HG03060 (cell line): Measurements from ENCODE around the gene PPP1R16B.
A peak's percentile ranks its signal among the peaks of the same experiment; 100 is the strongest.

Experiments used
- ATAC-seq: cut with Tn5 transposase; IDR thresholded peaks from one replicate; pipeline ENCODE4 v1.9.1; 2021; ENCODE audit warnings: low read depth, moderate number of reproducible peaks; ENCODE audit not compliant: unreplicated experiment

The PPP1R16B gene

DNA sequence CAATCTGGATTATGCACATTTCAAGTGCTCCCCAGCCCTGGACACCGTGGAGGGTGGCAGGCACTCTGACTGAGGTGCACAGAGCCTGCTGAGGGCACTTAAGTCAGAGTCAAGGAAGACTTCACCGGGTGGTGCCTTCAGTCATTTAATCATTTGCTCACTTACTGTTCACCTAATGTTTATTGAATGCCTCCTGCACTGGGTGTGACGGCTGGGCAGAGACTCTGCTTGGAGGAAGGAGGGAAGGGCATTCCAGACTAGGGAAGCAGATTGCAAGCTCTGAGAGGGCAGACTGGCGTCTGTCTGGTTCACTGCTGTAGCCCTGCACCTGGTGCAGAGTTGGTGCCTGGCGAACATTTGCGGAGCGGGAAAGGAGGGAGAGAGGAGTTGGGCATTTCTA is 66.5 kb downstream of the PPP1R16B start:
- no peak for ATAC-seq

DNA sequence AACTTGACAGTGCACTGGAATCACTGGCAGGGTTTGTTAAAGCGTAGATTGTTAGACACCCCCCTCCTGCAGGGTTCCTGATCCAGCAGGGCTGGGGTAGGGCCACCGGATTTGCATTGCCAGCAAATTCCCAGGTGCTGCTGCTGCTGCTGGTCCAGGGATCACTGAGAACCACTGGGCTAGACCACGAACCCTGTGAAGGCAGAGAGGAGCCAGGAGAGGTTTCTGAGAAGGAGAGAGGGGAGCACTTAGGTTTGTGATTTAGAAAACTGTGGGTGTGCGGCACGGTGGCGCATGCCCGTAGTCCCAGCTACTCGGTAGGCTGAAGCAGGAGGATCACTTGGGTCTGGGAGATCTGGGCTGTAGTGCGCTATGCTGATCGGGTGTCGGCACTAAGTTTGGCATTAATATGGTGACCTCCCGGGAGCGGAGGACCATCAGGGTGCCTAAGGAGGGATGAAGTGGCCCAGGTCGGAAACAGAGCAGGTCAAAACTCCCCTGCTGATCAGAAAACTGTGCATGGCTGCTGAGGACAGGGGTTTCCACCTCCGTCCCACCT is 67.1 kb downstream of the PPP1R16B start:
- ATAC-seq = no peak

DNA sequence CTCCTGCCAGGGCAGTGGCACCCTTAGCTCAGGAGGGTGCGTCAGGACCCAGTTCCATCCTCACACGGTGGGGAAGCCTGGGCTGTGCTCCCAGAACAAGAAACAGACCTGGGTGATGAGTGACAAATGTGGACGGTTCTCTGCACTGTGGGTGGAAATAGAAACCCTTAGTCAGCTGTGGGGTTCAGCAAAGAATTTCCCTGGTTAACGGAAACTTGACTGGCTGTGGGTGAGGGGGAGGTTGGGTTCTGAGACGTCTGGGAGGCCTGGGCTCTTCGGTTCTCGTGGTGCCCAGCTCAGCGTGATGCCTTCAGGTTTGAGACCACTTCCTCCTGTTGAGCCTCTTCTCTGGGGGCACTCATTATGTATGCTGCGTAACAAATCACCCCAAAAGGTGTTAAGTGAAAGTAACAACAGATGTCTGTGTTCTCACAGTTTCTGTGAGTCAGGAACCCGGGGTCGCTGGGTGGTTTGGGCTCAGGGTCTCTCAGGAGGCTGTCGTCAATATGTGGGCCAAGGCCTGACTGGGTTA is 67.6 kb downstream of the PPP1R16B start:
- ATAC-seq = peak; percentile 37

DNA sequence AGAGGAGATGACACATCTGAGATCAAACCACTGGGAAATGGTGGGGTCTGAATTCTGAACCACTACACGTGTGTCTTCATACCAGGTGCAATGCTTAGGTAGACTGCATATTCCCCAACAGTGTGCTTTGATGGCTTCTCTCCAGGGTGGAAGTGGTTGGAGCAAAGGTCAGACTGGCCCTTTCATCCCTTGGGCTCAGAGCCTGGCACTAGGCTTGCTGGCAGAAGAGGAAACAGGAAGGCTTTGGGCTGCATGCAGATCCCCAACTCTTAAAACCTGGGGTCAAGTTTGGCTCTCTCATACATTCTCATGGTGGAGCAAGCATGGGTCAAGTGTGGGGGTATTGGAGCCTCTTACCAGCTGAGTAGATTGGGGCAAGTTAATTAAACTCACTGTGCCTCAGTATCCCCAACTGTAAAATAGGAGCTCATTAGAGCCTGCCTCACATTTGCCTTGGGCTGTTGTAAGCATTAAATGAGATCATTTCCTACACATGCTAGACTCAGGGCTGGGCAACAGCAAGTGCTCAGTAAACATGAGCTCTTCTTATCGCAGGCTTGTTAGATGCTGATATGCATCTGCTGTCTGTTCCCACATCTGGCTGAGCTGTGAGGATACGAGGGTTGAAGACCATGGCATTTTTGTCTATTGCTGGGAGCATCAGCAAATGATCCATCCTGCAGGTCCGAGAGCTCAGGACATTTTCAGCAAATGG is 69.1 kb downstream of the PPP1R16B start:
- no peak for ATAC-seq

DNA sequence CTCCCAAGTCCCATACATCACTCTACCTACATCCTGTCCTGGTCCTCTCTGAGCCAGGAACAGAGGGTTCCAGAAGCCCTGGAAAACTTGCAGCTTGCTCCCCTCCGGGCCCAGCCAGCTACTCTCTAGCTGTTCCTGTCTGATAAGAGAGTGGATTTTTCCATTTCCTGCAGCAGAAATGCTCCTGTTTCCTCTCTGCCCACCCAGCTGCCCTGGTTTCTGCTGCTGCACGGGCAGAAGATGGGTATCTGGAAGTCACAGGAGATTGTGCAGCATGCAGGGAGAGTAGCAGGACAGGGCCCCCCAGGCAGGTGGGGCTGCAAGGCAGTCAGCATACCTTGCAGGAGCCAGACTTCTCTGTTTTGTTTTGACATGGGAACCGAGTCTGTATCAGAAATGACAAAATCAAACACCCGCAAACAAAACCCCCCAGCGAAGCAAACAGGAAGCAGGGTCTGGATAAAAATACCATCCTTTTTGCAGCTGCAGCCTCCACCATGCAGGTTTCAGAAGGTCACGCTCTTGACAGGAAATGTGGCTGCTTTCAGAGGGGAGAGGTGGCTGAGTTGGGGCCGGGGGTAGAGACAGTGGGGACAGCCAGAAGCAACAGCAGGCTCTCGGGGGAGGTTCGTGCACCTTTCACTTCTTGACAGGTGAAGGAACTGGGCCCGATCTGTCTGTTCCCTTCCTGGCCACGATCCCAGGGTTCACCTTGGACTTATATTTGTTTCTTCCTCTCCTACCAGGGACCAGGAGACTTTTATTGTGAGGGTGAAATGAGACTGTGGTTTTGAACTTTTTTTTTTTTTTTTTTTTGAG is 69.9 kb downstream of the PPP1R16B start:
- peak; percentile 42 for ATAC-seq

DNA sequence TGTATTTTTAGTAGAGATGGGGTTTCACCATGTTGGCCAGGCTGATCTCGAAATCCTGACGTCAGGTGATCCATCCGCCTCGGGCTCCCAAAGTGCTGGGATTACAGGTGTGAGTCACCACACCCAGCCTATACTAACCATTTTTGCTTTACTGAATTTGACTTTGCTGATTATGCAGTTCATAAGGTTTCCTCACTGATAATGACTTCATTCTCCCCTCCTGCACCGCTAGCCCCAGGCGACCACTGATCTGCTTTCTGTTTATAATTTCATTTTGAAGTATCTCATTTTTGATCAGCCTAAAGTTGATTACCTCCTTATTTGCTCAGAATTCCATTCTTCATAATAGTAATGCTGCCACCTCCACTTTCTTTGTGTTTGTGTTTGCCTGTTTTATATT is 72.0 kb downstream of the PPP1R16B start:
- no peak for ATAC-seq

DNA sequence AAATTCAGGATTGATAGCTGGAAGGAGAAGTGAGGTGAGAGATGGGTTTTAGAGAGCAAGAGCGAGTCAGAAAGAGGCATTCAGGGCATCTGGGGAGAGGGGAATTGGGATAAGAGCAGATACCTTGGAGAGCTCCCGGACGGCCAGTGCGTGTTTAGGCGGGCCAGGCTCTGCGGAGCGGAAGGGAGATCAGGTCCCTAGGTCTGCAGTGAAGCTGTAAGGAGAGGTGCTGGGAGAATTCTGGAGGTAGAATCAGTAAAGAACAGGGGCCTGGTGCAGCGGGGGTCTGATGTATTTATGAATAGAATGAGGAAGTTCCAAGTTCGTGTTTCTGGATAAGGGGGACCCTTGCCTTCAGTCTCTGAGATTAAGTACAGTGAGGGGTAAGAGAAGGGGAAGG is 73.4 kb downstream of the PPP1R16B start:
- no peak for ATAC-seq

DNA sequence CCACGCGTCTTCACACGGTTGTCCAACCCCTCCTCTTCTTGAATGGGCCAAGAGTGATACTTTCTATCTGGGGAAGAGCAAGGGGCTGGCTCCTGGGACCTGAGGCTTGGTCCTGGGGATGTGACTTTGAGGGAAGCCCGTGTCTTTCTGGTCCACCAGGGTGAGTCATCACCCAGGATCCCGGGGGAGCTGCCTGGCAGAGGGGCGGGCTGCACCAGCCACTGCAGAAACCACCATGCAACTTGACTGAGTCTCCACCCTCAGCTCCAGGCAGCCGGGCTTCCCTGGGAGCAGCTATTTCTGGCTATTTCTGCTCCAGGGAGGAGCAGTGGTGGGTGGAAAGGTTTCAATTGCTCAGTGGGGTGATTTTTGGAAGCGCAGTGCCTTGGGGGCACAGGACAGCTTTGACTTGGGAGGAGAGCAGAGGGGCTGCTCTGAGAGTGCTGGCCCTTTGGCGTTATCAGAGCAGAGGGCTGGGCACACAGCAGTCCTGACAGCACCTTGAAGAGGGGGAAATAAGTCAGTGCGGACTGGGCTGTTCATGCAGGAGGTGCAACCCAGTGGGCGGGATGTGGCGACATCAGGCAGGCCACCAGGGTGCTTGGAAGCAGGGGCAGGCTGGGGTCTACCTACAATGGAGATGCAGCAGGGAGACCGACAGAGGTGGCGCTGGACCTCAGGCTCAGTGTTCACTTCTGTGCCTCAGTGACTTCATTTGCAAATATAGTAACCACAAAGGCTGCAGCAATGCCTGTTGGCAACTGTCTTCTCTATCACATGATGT is 75.6 kb downstream of the PPP1R16B start:
- ATAC-seq = no peak

DNA sequence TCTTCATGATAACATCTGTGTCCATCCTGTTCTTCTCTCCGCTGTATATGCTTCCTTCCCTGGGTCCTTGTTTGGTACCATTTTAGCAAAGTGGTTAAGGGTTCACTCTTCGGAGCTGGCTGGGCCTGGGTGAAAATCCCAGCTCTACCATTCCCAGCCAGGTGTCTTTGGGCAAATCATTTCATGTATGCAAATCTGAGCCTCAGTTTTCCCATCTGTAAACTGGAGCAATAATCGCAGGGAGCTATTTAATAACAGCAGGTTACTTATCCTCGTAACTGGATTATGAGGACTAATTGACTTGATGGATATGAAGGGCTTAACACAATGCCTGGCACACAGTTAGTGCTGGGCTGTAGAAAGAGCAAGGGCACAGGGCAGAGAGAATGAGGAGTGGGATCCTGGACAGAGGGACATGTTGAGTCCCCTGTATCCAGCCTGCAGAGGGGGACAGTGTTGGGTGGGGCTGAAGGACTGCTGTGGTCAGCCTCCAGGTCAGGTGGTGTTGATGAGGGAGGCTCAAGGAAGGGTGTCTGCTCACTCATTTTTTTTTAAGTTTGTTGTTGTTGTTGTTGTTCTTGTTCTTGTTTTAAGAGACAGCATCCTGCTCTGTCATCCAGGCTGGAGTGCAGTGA is 76.4 kb downstream of the PPP1R16B start:
- no peak for ATAC-seq

DNA sequence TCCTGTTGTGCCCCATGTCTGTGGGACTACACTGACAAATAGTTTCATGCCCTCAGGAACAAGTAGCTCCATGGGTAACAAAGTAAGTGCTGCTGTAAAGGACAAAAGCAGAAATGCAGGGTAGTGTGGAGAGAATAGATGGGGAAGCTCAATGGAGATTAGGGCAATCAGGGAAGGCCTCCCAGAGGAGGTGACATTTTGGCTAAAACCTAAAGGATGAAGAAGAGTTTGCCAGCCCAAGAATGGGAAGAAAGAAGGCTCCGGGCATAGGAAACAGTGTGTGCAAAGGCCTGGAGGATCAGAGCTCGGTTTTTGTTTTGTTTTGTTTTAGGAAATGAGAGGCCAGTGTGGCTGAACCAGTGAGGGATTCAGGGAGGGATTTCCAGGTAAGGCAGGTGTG is 77.1 kb downstream of the PPP1R16B start:
- no peak for ATAC-seq

DNA sequence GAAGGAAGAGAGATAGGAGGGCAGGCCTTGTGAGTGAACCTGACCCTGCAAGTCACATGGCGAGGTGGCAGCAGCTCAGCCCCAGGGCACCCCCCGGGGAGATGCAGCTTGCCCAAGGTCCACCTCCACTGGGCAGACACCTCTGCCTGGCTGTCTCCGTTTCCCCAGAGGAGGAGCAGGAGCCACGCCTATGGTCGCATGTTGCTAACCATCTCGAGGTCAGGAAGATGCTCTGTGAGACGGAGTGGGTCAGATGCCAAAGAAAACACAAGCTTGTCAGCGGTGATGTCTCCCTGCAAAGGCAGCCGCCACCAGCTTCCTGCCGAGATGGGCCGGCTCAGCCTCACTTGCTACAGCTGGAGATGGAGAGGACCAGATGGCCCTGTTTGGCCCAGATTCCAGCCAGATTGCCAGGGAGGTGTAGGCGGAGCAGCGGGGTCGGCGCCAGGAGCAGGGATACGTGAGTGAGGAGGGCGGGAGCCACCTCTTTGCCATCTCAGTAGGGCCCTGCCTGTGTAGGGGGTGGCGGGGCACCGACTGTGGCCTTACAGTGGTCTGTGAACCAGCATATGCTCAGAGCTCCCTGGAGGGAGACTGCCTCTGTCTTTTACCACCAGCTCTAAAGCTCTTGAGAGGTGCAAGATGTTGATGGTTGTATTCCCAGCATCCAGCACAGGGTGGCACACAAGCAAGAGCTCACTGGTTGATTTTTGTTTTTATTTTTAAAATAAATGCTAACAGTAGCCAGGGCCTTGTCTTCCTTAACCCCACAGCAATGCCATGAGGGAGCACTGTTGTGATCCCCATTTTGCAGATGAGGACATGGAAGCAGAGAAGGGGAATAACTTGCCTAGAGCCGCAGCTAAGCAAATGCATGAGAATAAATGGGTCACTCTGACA is 77.8 kb downstream of the PPP1R16B start:
- ATAC-seq = no peak

DNA sequence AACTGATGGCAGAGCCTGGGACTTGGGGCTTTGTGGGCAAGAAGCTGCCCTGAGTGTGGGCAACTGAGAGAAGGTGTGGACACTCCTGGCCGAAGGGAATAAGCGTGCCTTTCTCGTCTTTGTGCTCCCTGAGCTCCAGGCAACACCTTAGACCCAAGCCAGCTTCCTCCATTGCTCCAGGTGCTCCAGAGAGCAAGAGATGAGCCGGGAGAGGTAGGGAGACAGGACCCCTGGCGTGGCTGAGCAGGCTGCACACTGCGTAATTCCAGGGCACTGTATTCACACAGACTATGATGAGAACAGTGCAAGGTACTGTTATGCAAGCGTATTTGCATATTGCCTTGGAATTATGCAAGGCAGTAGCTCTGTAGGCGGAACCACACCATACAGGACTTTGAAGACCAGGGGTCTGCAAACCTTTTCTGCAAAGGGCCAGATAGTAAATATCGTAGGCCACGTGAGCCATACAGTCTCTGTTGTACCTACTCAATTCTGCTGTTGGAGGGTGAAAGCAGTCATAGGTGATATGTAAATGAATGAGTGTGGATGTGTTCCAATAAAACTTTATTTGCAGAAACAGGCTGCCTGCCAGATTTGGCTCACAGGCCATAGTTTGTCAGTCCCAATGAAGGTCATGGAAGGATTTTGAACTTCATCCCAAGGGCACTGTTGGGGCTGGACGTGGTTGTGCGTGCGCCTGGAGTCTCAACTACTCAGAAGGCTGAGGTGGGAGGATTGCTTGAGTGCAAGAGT is 78.7 kb downstream of the PPP1R16B start:
- no peak for ATAC-seq

DNA sequence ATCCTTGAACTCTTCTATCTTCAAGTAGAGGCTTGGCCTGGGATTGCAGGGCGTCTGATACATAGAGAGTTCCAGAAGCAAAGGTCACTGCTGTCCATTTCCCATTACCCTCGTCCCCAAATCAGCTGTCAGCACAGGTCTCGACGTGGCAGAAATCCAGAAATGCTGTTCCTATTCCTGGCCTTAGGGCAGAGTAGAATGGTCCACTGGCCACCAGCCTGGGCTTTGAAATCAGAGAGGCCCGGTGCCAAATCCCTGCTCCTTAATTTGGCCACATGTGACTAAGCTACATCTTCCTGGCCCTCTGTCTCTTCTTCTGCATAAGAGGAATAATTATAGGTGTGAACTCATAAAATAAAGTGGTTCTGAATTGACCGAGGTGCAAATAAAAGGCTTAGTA is 79.9 kb downstream of the PPP1R16B start:
- no peak for ATAC-seq

DNA sequence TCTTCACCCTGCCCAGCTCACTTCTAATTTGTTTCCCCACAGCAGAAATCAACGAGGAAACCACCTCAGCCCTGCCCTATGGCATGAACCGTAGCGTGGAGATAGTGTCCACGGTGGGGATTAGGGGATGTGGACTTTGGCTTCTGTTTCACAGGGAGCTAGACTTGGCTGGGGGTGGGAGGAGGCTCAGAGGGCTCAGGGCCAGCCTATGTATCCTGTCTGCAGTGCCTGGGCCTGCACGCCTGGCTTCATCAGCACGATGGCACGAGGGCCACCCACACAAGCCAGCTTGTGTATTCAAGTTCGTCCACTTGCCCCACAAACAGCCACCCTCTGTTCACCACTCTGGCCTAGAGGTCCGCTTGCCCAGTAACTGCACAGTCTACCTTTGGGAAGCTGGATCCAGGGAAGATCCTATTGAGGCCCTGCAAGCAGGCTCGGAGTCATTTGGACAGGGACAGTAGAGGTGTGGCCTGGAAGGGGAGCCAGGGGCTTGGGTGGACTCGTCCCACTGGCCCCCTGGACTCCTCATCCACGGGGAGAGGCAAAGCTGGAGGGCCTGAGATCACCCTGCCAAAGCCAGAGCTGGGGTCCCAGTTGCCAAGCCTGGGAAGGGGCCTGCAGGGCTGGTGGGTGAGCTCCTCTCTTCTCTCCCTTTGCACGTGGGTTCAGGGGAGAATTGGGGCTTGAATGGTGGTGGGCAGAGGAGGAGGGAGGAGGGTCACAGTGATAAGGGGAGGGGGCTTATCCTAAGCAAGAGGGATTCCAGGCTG is 82.7 kb downstream of the PPP1R16B start:
- no peak for ATAC-seq

DNA sequence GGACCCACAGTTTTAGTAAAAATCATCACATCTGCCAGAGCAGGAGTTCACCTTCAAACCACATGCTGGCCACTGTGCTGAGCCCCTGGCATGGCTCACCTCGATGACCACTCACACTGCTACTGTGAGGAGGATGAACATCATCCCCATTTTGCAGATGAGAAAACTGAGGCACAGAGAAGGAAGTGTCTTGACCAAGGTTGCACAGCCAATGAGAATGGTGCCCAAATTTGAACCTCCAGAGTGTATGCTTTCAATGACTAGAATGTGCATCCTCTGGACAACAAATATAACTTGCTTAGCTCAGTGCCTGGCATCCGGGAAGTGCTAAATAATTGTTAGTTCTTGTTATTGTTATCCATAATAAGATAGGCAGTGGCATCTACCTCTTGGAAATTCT is 83.6 kb downstream of the PPP1R16B start:
- no peak for ATAC-seq

DNA sequence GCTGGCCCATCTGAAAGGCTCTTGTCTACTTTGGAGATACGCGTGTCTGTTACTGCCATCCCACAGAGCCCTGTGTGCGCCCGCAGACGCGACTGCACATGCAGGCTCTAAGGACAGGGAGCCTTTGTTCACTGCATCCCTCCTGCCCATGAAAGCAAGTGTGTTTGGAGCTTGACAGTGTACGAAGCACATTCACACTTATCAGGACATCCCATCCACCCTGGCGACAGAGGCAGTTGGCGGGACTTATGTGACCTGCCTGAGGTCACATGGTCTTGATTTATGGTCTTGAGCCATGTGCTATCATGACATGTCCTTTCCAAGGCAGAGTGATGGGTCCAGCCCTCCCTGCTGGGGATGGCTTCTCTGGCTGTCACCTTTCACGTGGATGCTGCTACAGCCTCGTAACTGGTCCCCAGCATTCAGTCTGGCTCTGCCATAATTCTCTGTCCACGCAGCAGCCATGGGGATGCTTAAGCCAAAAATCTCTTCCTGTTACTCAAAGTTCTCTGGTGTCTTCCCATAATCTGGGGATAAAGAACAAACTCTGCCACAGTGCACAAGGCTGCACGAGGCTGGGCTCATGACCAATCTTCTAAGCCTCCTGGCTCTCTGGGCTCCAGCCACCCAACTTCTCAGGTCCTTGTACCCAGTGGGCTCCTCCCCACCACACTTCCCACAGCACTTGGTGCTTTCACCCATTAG is 84.4 kb downstream of the PPP1R16B start:
- ATAC-seq = no peak

DNA sequence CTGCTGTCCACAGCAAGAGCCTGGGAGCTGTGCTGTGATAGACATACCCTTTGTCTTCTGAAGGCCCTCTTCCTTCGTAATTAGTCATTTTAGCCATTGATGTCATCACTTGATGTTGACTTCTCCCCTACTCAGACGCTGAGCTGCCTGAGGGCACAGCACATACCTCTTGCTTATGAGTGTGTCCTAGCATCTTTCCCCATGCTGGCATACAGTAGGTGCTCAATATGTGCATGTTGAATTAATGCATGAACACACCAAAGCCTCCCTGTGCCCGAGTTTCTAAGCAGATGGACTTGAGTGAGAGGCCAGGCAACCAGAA is 85.0 kb downstream of the PPP1R16B start:
- ATAC-seq = no peak
